HepG2 (cell line): Measurements from ENCODE around the gene PFDN1. TPM values are rescaled to one million over a fixed set of nuclear protein-coding genes. Genes with fewer than 3 reads are reported as not detected.

ENCODE experiments used
- ATM ChIP-seq: fragments of 450-650 bp; IDR thresholded peaks from 2 replicates; pipeline ENCODE4 v1.7.1; 2017; ENCODE audit warnings: mild to moderate bottlenecking, borderline replicate concordance
- BCL6 ChIP-seq: IDR thresholded peaks from 2 replicates; pipeline ENCODE4 v1.6.1; 2016; ENCODE audit warnings: missing genetic modification reagents, missing compliant biosample characterization
- GRHL1 ChIP-seq: sonication (generic); formaldehyde crosslinking; conservative IDR thresholded peaks from 2 replicates; pipeline ENCODE4 v1.8.0; 2022; ENCODE audit warnings: missing genetic modification reagents
- NCOA2 ChIP-seq: sonication (generic); formaldehyde crosslinking; IDR thresholded peaks from 2 replicates; pipeline ENCODE4 v1.8.0; 2022; ENCODE audit warnings: inconsistent platforms
- ONECUT2 ChIP-seq: sonication (generic); formaldehyde crosslinking; IDR thresholded peaks from 2 replicates; pipeline ENCODE4 v1.4.0; 2020; ENCODE audit warnings: missing genetic modification reagents
- PAWR ChIP-seq: sonication (generic); formaldehyde crosslinking; IDR thresholded peaks from 2 replicates; pipeline ENCODE4 v1.4.0; 2020; ENCODE audit warnings: missing genetic modification reagents, mild to moderate bottlenecking, borderline replicate concordance
- POGK ChIP-seq: sonication (generic); formaldehyde crosslinking; conservative IDR thresholded peaks from 2 replicates; pipeline ENCODE4 v1.8.0; 2022; ENCODE audit warnings: mild to moderate bottlenecking, moderate library complexity, missing genetic modification reagents
- RNF2 ChIP-seq: fragments of 450-650 bp; conservative IDR thresholded peaks from 2 replicates; pipeline ENCODE4 v1.6.1; 2016; ENCODE audit warnings: low read depth
- SIN3B ChIP-seq: fragments of 150-350 bp; IDR thresholded peaks from 2 replicates; pipeline ENCODE4 v1.6.1; 2014; ENCODE audit warnings: low read length
- SMARCE1 ChIP-seq: fragments of 450-650 bp; IDR thresholded peaks from 2 replicates; pipeline ENCODE4 v1.6.1; 2017; ENCODE audit warnings: borderline replicate concordance
- ZIK1 ChIP-seq: sonication (generic); formaldehyde crosslinking; IDR thresholded peaks from 2 replicates; pipeline ENCODE4 v1.5.0; 2020; ENCODE audit warnings: mild to moderate bottlenecking, low read depth, missing genetic modification reagents, borderline replicate concordance
- ZNF280B ChIP-seq: sonication (generic); formaldehyde crosslinking; IDR thresholded peaks from 2 replicates; pipeline ENCODE4 v1.5.0; 2020; ENCODE audit warnings: missing genetic modification reagents, mild to moderate bottlenecking, borderline replicate concordance
- ZNF430 ChIP-seq: sonication (generic); formaldehyde crosslinking; IDR thresholded peaks from 2 replicates; pipeline ENCODE4 v1.9.0; 2021; ENCODE audit warnings: mild to moderate bottlenecking, missing genetic modification reagents
- ZNF503 ChIP-seq: sonication (generic); formaldehyde crosslinking; IDR thresholded peaks from 2 replicates; pipeline ENCODE4 v1.4.0; 2020; ENCODE audit warnings: missing genetic modification reagents
- ZNF788 ChIP-seq: sonication (generic); formaldehyde crosslinking; IDR thresholded peaks from 2 replicates; pipeline ENCODE4 v1.5.0; 2020; ENCODE audit warnings: mild to moderate bottlenecking, missing genetic modification reagents, borderline replicate concordance
- polyA plus RNA-seq, 8 experiments: library from polyadenylated mRNA; depleted of rRNA in 3 of 8; stranded (reverse) in 7 of 8; unstranded in 1 of 8; fragments of >200 nt; fragmentation: Illumina TruSeq in 4 of 8; extraction: Trizol in 4 of 8; gene quantifications; 2 replicates each; pipeline versions ENCODE4 v1.2.1 to v1.2.3, GENCODE V29; 2011 to 2016; ENCODE audit warnings: low read depth in 4 of 8, missing spikeins in 1 of 8, mixed read lengths in 1 of 8; ENCODE audit not compliant: insufficient read depth in 1 of 8
- total RNA-seq, 5 experiments: library from RNA; depleted of rRNA; stranded (reverse); fragments of >200 nt; fragmentation: Illumina TruSeq; extraction: Trizol; gene quantifications; 2 replicates each; pipeline ENCODE4 v1.2.3, GENCODE V29; 2016; ENCODE audit warnings: low read depth in 1 of 5
- TF ChIP-seq, protein P1 (sequence below): sonication (generic); formaldehyde crosslinking; IDR thresholded peaks from 2 replicates; pipeline ENCODE4 v1.4.0; 2020; ENCODE audit warnings: mild to moderate bottlenecking, low read depth, missing genetic modification reagents
- TF ChIP-seq, protein P2 (sequence below): sonication (generic); formaldehyde crosslinking; conservative IDR thresholded peaks from 2 replicates; pipeline ENCODE4 v1.8.1; 2023; ENCODE audit warnings: missing genetic modification reagents
- TF ChIP-seq, protein P3 (sequence below): fragments of 450-650 bp; IDR thresholded peaks from 2 replicates; pipeline ENCODE4 v1.6.1; 2017
- TF ChIP-seq, protein P4 (sequence below): sonication (generic); formaldehyde crosslinking; IDR thresholded peaks from 2 replicates; pipeline ENCODE4 v1.4.0; 2020; ENCODE audit warnings: missing genetic modification reagents

Gene PFDN1
- total and polyA plus RNA-seq, 2 of the 13 experiments (the other 11 are each of a cell fraction or from before 2014, with no cell fraction given), result 67.2 to 70.8 TPM

- no peak for TF ChIP-seq SMARCE1
- TF ChIP-seq, protein P1, sequence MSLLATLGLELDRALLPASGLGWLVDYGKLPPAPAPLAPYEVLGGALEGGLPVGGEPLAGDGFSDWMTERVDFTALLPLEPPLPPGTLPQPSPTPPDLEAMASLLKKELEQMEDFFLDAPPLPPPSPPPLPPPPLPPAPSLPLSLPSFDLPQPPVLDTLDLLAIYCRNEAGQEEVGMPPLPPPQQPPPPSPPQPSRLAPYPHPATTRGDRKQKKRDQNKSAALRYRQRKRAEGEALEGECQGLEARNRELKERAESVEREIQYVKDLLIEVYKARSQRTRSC, result no peak
- no peak for TF ChIP-seq BCL6 (CRISPR knock-in tag)
- 0 out of 2 replicates have a peak, but pooled peaks have one; percentile 14 for TF ChIP-seq NCOA2
- no peak for TF ChIP-seq SIN3B
- TF ChIP-seq POGK, result no peak
- TF ChIP-seq GRHL1 (CRISPR knock-in tag), result no peak
- no peak for TF ChIP-seq ZNF280B (CRISPR knock-in tag)
- TF ChIP-seq, protein P2, sequence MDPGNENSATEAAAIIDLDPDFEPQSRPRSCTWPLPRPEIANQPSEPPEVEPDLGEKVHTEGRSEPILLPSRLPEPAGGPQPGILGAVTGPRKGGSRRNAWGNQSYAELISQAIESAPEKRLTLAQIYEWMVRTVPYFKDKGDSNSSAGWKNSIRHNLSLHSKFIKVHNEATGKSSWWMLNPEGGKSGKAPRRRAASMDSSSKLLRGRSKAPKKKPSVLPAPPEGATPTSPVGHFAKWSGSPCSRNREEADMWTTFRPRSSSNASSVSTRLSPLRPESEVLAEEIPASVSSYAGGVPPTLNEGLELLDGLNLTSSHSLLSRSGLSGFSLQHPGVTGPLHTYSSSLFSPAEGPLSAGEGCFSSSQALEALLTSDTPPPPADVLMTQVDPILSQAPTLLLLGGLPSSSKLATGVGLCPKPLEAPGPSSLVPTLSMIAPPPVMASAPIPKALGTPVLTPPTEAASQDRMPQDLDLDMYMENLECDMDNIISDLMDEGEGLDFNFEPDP (CRISPR knock-in tag), result no peak
- TF ChIP-seq, protein P3, sequence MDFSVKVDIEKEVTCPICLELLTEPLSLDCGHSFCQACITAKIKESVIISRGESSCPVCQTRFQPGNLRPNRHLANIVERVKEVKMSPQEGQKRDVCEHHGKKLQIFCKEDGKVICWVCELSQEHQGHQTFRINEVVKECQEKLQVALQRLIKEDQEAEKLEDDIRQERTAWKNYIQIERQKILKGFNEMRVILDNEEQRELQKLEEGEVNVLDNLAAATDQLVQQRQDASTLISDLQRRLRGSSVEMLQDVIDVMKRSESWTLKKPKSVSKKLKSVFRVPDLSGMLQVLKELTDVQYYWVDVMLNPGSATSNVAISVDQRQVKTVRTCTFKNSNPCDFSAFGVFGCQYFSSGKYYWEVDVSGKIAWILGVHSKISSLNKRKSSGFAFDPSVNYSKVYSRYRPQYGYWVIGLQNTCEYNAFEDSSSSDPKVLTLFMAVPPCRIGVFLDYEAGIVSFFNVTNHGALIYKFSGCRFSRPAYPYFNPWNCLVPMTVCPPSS, result no peak
- no peak for TF ChIP-seq ZNF503 (CRISPR knock-in tag)
- no peak for TF ChIP-seq ZNF788 (CRISPR knock-in tag)
- 0 out of 2 replicates have a peak, but pooled peaks have one; percentile 38 for TF ChIP-seq ZIK1
- TF ChIP-seq RNF2, result no peak
- TF ChIP-seq PAWR (CRISPR knock-in tag), result no peak
- TF ChIP-seq, protein P4, sequence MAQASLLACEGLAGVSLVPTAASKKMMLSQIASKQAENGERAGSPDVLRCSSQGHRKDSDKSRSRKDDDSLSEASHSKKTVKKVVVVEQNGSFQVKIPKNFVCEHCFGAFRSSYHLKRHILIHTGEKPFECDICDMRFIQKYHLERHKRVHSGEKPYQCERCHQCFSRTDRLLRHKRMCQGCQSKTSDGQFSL (CRISPR knock-in tag), result no peak
- TF ChIP-seq ATM, result no peak
- no peak for TF ChIP-seq ZNF430
- no peak for TF ChIP-seq ONECUT2 (CRISPR knock-in tag)
Observed at GRCh38 chr5:140244525-140245025, 58.3 kb downstream of the PFDN1 start (continued).
